ENCODE measurements around the gene ABCA3.

The ABCA3 gene

DNA sequence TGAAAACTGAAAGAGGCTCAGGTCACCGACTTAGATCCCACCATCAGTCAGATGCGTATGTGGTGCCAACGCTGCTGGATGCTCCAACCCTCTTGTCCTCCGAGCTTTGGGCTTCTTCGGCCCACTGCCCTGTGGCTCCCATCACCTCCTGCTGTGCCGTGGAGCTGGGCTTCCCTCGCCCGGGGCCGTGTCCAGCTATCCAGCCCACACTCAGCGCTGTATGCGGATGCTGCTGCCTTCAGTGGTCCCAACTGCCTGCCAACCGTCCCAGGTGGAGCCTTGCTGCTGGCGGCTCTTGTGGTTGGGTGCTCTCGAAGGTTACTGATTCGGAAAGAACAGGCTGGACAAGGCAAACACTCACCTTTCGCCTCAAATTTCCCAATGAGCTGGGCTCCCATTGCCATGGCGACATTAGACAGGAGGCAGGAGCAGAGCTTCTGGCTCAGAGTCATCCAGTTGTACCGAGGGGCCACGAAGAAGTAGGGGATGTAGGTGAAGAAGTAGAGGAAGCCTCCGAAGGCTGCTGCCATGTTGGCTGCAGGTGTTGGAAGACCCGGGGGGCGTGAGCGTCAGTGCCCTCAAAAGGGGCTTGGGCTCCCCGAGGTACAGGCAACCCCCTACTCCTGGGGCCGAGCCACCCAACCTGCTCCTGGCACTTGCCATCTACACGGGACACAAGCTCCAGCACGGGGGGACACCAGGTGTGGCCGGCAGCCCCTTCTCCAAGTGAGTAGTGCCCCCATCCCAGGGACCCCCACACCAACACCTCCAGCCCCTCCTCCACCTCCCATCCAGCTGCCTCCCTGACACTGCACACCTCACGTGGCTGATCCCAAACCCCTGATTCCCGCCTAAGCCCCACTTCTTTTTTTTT lies 32.2 kb downstream of the ABCA3 start:
- no peak for DNase-seq

DNA sequence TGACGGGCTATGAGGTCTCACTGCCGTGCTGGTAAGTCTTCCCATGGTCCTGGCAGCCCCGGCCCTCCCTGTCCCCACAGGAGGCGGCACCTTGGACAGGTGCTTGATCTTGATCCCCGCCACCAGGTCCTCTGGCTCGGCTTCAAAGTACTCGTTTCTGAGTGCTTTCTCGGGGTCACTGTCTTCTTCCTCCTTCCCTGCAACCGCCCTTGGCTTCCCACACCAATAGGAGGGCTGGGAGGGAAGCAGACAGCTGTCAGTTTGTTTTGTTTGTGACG lies 40.7 kb downstream of the ABCA3 start:
- DNase-seq = no peak

DNA sequence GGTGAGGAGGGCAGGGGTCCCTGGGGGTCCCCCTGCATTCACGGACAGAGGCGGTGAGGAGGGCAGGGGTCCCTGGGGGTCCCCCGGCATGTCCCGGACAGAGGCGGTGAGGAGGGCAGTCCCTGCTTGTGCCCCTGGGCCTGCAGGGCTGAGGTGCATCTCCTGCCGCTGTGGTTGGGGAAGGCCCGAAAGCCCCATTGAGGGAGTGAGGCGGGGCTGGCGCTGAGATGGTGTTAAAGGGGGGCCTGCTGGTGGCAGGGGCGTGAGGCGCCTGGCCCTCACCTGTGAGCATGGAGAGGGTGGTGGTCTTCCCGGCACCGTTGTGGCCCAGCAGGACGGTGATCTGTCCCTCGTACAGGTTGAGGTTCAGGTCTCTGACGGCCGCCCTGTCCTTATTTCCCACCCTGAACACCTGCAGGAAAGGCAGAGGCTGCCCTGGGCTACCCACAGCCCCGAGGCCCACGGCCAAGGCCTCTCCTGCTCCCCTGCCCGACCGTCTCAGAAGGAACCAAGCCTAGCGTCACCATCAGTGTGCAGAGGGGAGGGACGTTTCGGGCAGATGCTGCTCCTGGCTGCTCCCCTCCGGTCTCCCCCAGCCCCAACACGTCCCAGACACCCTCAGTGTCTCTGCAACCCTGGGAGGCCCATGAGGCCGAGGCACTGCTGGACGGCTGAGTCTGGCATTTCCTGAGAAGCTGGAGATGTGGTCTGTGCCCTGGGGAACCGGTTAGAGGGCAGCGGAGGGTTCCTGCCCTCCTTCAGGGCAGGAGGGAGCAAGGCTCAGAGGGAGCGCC lies 41.2 kb downstream of the ABCA3 start:
- no peak for DNase-seq

DNA sequence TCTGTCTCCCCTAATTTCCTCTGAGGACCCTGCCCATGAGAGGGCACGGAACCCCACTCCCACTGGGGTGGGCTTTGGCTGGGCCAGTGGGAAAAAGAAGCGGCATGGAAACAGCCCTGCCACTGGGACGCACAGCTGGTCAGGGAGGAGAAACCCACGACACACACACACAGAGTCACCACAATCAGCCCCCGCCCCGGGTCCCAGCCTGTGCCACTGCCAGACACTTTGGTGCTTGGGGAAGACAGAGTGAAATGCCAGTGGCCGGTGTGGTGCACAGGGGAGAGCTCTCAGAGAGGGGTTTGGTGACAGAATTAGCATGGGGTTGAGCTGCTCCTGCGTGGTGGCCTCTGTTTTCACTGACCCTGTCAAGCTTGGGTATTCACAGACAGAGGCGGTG lies 41.9 kb downstream of the ABCA3 start:
- no peak for DNase-seq

DNA sequence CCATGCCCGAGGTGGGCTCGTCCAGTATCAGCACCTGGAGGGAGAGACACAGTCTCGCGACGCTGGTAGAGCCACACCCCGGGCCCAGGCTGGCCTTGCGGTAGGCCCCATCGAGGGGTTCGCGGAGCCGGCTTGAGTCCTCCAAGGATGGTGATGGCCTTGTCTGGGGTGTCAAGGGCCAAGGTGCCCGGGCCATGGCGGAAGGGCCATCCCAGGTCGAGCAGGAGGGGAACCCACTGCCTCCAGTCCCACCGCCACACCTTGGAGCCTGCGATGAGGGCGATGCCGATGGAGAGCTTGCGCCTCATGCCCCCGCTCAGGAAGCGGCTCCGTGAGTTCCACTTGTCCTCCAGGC lies 43.0 kb downstream of the ABCA3 start:
- DNase-seq = no peak

DNA sequence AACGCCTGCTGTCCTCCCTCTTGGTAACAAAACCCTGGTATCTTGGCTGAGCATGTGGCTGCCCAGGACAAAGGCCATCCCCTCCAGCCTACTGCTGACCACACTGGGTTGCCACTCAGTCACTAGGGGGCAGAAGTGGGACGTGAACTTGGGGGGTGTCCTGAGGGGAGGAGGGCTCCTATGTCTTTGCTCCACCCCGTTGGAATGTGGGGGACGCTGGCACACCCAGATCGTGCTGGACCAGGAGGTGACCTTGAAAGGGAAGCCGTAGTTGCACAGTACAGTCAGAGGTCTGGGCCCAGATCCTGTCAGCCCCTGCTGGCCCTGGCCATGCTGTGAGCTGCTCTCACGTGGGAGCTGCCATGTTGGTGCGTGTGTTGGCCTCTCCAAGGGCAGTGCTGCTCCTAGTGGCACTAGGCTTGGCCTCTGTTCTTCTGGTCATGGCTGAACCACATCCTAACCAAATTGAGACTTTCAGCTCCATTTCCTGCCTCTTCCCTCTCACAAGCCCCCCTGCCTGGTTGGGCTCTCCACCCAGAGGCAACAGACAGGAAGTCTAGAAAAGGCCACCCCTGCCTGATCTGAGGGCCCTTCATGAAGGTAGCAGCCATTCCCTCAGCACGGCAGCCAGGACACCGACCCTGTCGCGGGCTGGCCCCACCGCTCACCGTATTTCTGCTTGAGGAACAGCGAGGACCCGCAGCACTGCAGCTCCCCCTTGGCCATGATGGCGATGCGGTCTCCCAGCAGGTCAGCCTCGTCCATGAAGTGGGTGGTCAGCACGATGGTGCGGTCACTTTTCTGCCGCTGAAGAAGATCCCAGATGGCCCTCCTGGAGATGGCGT lies 43.6 kb downstream of the ABCA3 start:
- peak; percentile 34 to 51 for DNase-seq

DNA sequence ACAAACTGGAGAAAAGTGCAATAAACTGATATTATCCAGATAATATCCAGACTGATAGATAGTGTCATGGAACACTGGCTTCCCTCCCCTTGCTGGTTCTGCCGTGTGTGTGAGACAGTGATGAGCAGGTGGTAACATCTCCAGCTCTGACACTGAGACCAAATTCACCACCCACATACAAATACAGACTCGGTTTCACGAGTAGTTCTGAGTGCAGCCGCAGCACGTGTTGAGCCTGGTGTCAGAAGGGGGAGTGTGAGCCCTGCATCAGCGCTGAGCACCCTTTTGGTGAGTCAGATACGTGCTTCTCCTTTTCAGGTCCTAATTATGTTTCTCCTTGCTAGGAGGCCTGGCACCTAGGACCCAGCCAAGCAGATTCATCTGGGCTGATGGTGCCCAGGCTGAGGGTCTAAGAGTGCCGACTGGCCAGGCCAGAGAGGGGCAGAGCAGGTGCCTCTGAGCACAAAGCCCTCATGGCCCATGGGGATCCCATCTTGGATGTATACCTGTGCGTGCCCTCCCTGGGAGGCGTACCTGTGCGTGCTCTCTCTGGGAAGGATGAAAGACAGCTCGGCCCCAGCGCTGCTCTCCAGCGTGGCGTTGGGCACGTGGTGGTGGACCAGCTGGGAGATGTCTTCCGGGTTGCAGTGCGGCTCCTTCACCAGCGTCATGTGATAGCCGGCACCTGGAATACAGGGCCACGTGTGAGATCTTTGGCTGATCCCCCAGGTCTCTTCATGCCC lies 45.3 kb downstream of the ABCA3 start:
- DNase-seq = peak in 1 of 2 donors; percentile 16

DNA sequence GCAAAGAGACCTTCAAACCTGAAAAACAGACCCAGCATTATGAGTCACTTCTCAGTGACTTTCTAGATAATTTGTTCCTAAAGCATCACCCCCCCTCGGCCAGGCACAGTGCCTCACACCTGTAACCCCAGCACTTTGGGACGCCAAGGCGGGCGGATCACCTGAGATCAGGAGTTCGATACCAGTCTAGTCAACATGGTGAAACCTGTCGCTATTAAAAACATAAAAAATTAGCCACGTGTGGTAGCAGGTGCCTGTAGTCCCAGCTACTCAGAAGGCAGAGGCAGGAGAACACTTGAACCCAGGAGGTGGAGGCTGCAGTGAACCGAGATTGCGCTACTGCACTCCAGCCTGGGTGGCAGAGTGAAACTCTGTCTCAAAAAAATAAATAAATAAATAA lies 48.3 kb downstream of the ABCA3 start:
- DNase-seq = no peak

DNA sequence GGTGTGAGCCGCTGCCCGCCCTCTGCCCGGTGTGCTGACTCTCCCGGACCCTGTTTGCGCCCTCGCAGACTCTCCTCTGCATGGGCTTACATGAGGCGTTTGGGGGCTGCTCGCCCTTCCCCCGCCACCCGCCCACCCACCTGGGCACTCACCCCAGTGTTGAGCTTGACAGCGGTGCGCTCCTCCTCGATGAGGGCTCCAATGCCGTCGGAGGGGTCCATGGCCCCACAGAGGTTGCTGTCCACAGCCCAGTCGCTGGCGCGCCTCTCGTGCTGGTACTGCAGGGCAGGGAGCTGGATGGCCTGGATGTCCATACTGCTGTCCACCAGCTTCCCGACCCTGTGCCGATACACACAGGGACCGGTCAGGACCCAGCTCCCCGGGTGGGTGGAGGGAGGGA lies 51.2 kb downstream of the ABCA3 start:
- DNase-seq = no peak

DNA sequence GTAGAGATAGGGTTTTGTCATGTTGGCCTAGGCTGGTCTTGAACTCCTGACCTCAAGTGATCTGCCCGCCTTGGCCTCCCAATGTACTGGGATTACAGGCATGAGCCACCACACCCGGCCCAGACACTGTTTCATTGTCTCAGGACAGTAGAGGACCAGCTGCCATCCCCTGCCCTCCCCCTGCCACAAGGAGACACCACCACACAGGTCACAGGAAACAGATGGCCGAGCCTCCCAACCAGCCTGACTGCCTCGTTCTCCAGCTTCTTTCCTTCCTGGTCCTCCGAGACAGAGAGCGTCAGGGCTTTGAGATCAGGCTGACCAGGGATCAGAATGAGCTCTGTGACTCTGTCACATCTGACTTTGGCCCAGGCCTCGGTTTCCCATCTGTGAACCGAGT lies 51.8 kb downstream of the ABCA3 start:
- no peak for DNase-seq

DNA sequence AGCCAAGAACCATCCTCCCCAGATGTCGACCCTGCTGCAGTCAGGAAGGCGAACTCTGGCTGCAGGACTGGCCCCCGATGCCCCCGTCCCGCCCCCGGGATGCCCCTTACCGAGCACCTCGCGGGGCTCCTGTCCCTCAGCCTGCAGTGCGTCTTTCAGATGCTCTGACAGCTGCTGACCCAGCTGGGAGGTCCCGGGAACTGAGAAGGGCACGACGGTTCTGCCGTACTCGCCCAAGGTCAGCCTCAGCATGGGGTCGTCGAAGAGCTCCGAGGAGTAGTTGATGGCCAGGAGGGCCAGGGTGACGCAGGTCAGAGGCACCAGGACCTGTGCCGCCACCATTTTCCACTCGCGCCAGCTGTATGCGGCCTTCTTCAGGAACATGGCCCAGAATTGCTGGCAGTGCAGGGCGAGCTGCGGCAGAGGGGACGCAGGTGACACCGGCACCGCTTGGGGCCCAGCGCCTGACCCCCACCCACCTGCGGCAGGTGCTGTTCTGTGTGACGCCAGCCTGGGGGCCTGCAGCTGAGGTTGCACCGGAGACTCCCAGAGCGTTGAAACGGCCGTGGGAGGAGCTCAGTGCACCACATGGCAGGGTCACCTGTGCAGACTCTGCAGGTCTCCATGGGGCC lies 52.5 kb downstream of the ABCA3 start:
- no peak for DNase-seq

DNA sequence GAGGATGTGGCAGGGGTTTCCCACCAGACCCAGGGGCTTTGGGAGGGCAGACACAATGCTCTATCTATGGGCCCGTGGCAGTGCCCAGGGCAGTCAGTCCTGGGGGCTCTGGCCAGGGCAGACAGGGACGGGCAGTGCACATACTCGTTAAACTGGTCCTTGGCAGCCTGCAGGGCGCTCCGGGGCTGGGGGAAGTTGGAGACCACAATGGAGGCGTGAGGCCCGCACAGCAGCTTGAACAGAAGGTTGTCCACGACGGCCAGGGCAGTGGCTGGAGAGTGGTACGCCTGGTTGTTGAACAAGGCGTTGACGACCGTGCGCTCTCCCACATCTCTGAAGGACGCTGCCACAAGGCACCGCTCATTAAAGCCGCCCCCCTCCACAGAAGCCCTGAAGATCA lies 54.0 kb downstream of the ABCA3 start:
- DNase-seq = no peak

DNA sequence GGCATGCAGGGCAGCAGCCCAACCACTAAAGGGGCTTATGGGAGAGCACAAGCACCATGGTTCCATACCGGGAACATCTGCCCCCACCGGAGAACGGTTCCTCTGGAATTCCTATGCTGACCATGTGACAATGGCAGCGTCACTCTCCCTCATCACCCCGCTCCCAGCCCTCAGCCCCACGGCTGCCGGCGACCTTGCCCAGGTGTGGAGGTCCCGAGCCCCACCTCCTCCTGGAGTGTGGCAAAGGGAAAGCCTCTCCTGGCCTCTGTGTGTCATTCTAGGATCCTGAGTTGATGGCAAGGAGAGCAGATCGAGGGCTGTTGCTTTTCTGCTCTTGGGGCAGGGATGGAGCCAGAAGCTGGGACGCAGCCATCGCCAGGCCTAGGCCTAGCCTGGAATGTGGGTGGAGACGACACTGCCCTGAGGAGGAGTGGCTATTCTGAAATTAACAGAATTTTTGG lies 54.8 kb downstream of the ABCA3 start:
- no peak for DNase-seq

DNA sequence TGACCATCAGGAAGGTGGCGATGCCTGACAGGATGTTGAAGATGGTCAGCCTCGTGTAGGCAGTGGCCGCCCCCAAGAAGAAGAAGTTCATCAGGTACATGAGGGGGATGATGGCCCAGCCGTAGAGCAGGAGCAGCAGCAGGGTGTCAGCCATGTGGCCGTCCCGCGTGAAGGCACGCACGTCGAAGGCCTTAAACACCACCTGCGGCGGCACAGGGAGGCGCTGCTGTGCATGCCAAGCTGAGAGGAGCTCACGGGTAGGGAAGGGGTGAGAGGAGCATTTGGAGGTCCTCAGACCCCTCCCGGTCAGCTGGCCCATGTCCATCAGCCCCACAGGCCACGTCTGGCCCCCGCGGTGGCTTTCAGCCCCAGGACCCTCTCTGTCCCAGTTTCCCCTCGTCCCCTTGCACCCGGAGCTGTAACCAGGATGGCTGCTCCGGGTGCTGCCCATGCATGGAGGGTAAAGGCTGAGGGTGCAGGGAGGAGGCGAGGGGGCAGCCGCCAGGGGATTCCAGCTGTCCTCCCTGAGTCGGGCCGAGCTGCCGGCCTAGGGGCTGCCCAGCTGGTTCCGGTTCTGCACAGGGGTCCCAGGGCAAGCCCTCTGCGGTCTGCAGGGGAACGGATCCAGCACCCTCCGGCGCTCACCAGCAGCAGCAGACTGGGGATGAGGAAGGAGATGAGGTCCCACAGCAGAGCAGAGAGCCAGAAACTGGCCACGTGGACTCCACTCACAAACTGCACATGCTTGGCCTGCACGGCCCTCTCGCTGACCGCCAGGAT lies 55.5 kb downstream of the ABCA3 start:
- DNase-seq = no peak

DNA sequence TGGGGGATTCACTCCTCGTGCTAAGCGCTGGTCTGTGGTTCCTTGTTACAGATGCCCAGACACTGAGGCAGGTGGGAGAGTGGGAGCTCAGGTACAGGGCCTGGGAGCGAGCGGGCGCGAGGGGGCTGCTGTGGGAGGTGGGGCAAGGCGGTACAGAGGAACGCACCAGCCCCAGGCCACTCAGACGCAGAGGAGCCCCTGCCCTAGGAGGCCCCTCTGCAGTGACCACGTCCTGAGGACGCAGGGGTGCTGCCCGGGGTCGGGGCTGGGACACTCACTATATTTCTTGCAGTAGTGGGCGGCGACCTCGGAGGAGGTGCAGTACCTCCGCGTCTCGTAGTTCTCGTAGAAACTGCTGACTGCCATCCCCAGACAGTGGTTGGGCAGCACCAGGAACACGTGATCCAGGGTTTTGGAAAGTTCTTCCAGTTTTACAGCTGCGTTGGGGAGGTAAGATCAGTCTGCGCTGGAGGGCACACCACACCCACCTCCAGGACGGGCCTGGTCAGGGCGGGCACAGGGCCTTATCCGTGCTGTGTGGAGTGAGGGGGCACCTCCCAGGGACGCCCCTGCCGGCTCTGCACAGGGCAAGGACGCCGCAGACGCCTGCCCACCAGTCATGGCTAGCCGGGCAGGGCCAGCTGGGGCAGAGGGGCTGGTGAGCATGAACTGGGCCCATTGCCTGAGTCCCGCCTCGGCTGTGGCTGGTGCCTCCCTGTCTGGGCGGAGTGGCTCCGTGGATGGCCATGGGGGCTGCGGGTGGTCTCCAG lies 56.3 kb downstream of the ABCA3 start:
- DNase-seq = no peak

DNA sequence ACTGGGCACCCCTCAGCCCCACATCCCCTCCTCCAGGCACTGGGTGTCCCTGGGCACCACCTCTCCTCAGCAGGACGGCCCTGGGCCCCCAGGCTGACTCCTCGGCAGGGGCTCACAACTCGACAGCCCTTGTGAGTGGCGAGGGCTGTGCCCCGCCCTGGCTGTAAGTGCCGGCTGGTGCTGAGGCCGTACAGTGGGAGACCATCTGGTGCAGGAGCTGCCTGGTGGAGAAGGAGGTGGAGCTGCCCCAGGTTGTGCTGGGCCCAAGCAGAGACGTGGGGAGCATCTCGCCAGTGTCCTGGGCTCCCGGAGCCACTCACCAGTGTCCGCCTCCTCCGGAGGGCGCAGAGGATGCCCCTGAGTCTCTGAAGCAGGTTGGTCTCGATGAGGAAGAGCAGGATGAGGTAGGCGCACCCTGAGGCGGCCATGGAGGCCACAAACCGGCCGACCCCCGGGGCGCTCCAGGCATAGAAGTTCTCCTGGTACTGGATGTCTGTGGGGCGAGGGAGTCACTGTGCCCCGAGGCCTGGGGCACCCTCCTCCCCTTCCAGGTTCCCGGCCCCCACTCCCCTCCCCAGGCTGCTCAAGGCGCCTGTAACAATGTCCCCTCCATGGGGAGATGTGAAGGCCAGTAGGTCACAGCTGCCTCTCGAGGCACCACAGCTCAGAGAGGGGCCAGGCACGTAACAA lies 57.5 kb downstream of the ABCA3 start:
- DNase-seq = no peak

DNA sequence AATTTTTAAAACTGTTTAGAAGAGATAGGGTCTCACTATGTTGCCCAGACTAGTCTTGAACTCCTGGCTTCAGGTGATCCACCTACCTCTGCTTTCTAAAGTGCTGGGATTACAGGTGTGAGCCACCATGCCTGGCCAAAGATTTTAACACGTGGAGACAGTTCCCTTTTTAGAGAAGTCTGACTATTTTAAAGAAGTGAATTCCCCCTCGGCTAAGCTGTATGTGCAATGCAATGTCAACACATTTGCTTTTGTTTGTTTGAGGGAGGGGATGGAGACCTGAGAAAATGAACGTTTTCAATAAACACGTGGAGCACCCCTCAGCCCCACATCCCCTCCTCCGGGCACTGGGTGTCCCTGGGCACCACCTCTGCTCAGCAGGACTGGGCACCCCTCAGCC lies 58.3 kb downstream of the ABCA3 start:
- DNase-seq = no peak

DNA sequence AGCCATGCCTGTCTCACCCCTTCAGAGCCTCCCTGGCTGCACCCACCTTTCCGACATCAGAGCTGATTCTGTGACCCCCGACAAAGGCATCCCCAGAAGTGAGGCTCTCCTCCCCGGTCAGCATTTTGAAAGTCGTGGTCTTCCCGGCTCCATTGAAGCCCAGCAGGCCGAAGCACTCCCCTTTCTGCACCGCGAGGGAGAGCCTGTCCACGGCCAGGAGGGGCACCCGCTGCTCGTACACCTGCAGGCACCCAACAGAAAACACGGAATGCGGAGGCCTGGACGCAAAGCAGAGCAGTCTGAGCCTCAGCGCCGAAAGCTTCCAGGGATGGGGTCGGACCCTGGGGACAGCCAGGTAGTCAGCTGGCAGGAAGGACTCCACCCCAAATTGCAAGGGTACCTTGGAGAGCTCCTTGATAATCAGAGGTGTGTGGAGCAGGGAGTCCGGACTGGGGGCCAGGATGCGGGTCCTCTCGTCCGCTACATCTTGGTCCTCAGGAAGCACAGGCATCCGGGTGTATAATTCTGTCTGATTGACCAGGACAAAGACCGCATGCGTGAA lies 59.5 kb downstream of the ABCA3 start:
- DNase-seq = no peak

DNA sequence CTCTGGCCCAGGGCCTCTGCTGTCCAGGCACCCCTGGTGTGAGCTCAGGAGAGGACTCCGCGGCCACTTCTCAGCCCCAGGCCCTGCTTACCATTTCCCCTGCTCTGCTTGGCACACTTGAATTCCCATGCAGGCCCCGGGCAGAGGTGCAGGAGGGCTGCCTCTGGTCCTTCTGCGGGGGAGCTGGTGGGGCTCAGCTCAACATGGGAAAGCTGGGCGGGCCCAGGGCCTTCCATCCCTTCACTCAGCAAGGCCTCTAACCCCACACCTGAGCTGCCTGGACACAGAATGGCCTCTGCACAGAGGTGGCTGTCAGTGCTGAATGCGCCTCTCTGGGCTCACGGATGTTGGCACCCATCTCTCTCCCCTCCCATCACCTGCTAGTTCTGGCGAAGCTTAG lies 60.1 kb downstream of the ABCA3 start:
- no peak for DNase-seq
